Body of pancreas (tissue), 4 donors: ENCODE measurements around the gene ATP7B. TPM values are rescaled to one million over a fixed set of nuclear protein-coding genes. Genes with fewer than 3 reads are reported as not detected.

ENCODE experiments used
- ATAC-seq: fragments of 150-250 bp; one replicate; pipeline ENCODE4 v1.9.1; 2016
- DNase-seq, 4 donors: peaks; one replicate each; pipeline ENCODE4 v3.0.0-alpha.2; 2019
- H3K27ac ChIP-seq, 4 donors: fragments of 200-600 bp; sonication (generic); 1 replicate in 3 of 4; 2 replicates in 1 of 4; pipeline versions ENCODE4 v1.5.1 to v1.6.1; 2016 to 2019; ENCODE audit warnings: mild to moderate bottlenecking in 1 of 4, mixed read lengths in 1 of 4, moderate library complexity in 1 of 4
- H3K27me3 ChIP-seq, 2 donors: fragments of 200-600 bp; sonication (generic); one replicate each; pipeline ENCODE4 v1.6.0; 2016; ENCODE audit warnings: mild to moderate bottlenecking in 1 of 2
- H3K36me3 ChIP-seq, 2 donors: fragments of 200-600 bp; sonication (generic); replicated peaks in 1 of 2; 2 replicates each; pipeline ENCODE4 v1.5.1; 2016; ENCODE audit warnings: low read depth in 2 of 2; ENCODE audit not compliant: insufficient read depth in 1 of 2
- H3K4me1 ChIP-seq: fragments of 200-600 bp; sonication (generic); one replicate; pipeline ENCODE4 v1.6.0; 2016
- H3K4me3 ChIP-seq, 2 donors: fragments of 200-600 bp; sonication (generic); 1 replicate in 1 of 2; 2 replicates in 1 of 2; pipeline ENCODE4 v1.5.1; 2016 to 2019
- H3K9me3 ChIP-seq, 3 donors: fragments of 200-600 bp; sonication (generic); 1 replicate in 2 of 3; 2 replicates in 1 of 3; pipeline ENCODE4 v1.5.1; 2016
- CTCF ChIP-seq, 7 experiments: fragments of 450-650 bp in 4 of 7; fragments of 200-600 bp in 3 of 7; sonication (generic) in 3 of 7; IDR thresholded peaks; one replicate each; pipeline ENCODE4 v1.5.1; 2016 to 2019; ENCODE audit warnings: antibody characterized with exemption in 7 of 7
- POLR2A ChIP-seq, 3 donors: fragments of 450-650 bp; IDR thresholded peaks; one replicate each; pipeline ENCODE4 v1.6.1; 2016; ENCODE audit warnings: antibody characterized with exemption in 3 of 3, mild to moderate bottlenecking in 2 of 3
- WGBS, 2 donors: methylation state at CpG; one replicate each; pipeline ENCODE4 v1.1.5; 2017; 5-methylcytosine and 5-hydroxymethylcytosine counted together
- intact Hi-C: fragments of 100-400 bp; cut with DNase I; formaldehyde crosslinking; loops from one replicate; pipeline ENCODE4 v1.15.1; 2023
- total RNA-seq, 2 donors: library from RNA; depleted of rRNA; stranded (reverse); fragments of >200 nt; gene quantifications; one replicate each; pipeline ENCODE4 v1.1.0, GENCODE V29; 2016

ATP7B gene
- total RNA-seq, 2 donors from 2014 or later: 5.7 to 6.9 TPM

GRCh38 chr13:52029569-52029968 lies 18.3 kb upstream of the ATP7B start:
- peak in 2 of 4 donors; percentile 39 for DNase-seq
- no peak for ATAC-seq
- TF ChIP-seq POLR2A (IDR thresholded peaks at IDR 0.05) (no peak), CTCF (IDR thresholded peaks at IDR 0.05) (no peak)
- peaks cover 0 to 3% of the 10 kb centered on the region in 2 donors for H3K36me3 ChIP-seq
- no peaks in the 10 kb centered on the region for H3K27me3 ChIP-seq
- H3K4me3 ChIP-seq: no peak overlapping the region
- no peak overlapping the region for H3K27ac ChIP-seq
- intact Hi-C loops: no loop called here
- H3K4me1 ChIP-seq: peaks cover 32% of the 10 kb centered on the region
- 80% methylated on average over 4 of the region's 4 CpGs for WGBS, 2 donors
- no peaks in the 10 kb centered on the region for H3K9me3 ChIP-seq

GRCh38 chr13:52027832-52028231 lies 16.6 kb upstream of the ATP7B start:
- no peak overlapping the region for H3K27ac ChIP-seq
- peaks cover 32% of the 10 kb centered on the region for H3K4me1 ChIP-seq
- WGBS, 2 donors: 94 to 98% methylated on average over 1 of the region's 1 CpG
- H3K4me3 ChIP-seq: no peak overlapping the region
- H3K27me3 ChIP-seq: no peaks in the 10 kb centered on the region
- H3K9me3 ChIP-seq: no peaks in the 10 kb centered on the region
- TF ChIP-seq POLR2A (IDR thresholded peaks at IDR 0.05) (no peak), CTCF (IDR thresholded peaks at IDR 0.05) (no peak)
- peaks cover 0 to 3% of the 10 kb centered on the region in 2 donors for H3K36me3 ChIP-seq
- intact Hi-C loops: no loop called here
- no peak for DNase-seq
- ATAC-seq: no peak

- H3K9me3 ChIP-seq: no peaks in the 10 kb centered on the region
- peak overlapping the region in 1 of 4 donors; percentile 47 for H3K27ac ChIP-seq
- ATAC-seq (no peak), DNase-seq (no peak)
- TF ChIP-seq POLR2A (IDR thresholded peaks at IDR 0.05) (no peak), CTCF (IDR thresholded peaks at IDR 0.05) (no peak)
- WGBS, 2 donors: 92 to 95% methylated on average over 3 of the region's 3 CpGs
- intact Hi-C loops: no loop called here
- H3K36me3 ChIP-seq: peaks cover 0 to 3% of the 10 kb centered on the region in 2 donors
- H3K4me1 ChIP-seq: peaks cover 32% of the 10 kb centered on the region
- no peak overlapping the region for H3K4me3 ChIP-seq
- H3K27me3 ChIP-seq: no peaks in the 10 kb centered on the region
Measured at GRCh38 chr13:52026246-52026626, 15.0 kb upstream of the ATP7B start.

GRCh38 chr13:52025475-52026245 lies 14.4 kb upstream of the ATP7B start:
- Histone ChIP-seq H3K4me3 (no peak overlapping the region), H3K4me1 (peaks cover 32% of the 10 kb centered on the region), H3K36me3 (peaks cover 0 to 3% of the 10 kb centered on the region in 2 donors), H3K27me3 (no peaks in the 10 kb centered on the region), H3K27ac (peak overlapping the region in 2 of 4 donors; percentile 26 to 47), H3K9me3 (no peaks in the 10 kb centered on the region)
- WGBS, 2 donors: 82 to 87% methylated on average over 8 of the region's 8 CpGs
- DNase-seq: peak in 1 of 4 donors; percentile 10
- TF ChIP-seq CTCF (IDR thresholded peaks at IDR 0.05) (no peak), POLR2A (IDR thresholded peaks at IDR 0.05) (no peak)
- peak; percentile 64 for ATAC-seq
- intact Hi-C loops: no loop called here

GRCh38 chr13:52024481-52024880 lies 13.2 kb upstream of the ATP7B start, which contains the start of gene UTP14C:
Gene UTP14C (plus strand): TSS chr13:52024691. CDS start chr13:52028805, 4,114 bp downstream.
- Histone ChIP-seq H3K4me1 (peaks cover 29% of the 10 kb centered on the region), H3K27ac (peak within 1 kb of the TSS in 1 of 4 donors; percentile 47), H3K4me3 (no peak within 1 kb of the TSS), H3K9me3 (no peaks in the 10 kb centered on the region), H3K36me3 (peaks cover 0 to 6% of the 10 kb centered on the region in 2 donors), H3K27me3 (no peaks in the 10 kb centered on the region)
- no peak for TF ChIP-seq CTCF (IDR thresholded peaks at IDR 0.05)
- no peak for TF ChIP-seq POLR2A (IDR thresholded peaks at IDR 0.05)
- ATAC-seq (no peak), DNase-seq (no peak)
- intact Hi-C loops: no loop called here
- WGBS, 2 donors: 95 to 97% methylated on average over 3 of the region's 3 CpGs
